Activated CD8-positive, alpha-beta memory T cell treated with anti-CD3 and anti-CD28 coated beads, Interleukin-2, amount 50 U/mL, for 24 hours (primary cell): ENCODE data around the gene TET3.

Source experiments
- DNase-seq: peaks from one replicate; pipeline ENCODE4 v3.0.0-alpha.2; 2020; ENCODE audit errors: extremely low read depth

The TET3 gene

GRCh38 chr2:74004212-74005182 is 19.8 kb downstream of the TET3 start:
- no peak for DNase-seq

- DNase-seq, result no peak
Observed at GRCh38 chr2:74005786-74006185, 21.1 kb downstream of the TET3 start.

- DNase-seq, result no peak
Observed at GRCh38 chr2:74006459-74006858, 21.7 kb downstream of the TET3 start.

- no peak for DNase-seq
Observed at GRCh38 chr2:74007121-74007520, 22.4 kb downstream of the TET3 start.

- no peak for DNase-seq
Observed at GRCh38 chr2:74007711-74008110, 23.0 kb downstream of the TET3 start.

- DNase-seq, result no peak
Observed at GRCh38 chr2:74008761-74009395, 24.2 kb downstream of the TET3 start.

- DNase-seq, result no peak
Observed at GRCh38 chr2:74009577-74009976, 24.9 kb downstream of the TET3 start.

- no peak for DNase-seq
Observed at GRCh38 chr2:74010087-74010541, 25.4 kb downstream of the TET3 start.

- no peak for DNase-seq
Observed at GRCh38 chr2:74011246-74011645, 26.5 kb downstream of the TET3 start.

- no peak for DNase-seq
Observed at GRCh38 chr2:74014813-74015212, 30.1 kb downstream of the TET3 start.

GRCh38 chr2:74017223-74017622 is 32.5 kb downstream of the TET3 start:
- no peak for DNase-seq

GRCh38 chr2:74019516-74019915 is 34.8 kb downstream of the TET3 start:
- no peak for DNase-seq

- DNase-seq, result no peak
Observed at GRCh38 chr2:74020702-74021406, 36.1 kb downstream of the TET3 start.

GRCh38 chr2:74021407-74021755 is 36.7 kb downstream of the TET3 start:
- DNase-seq, result no peak

- no peak for DNase-seq
Observed at GRCh38 chr2:74024216-74024615, 39.5 kb downstream of the TET3 start.

GRCh38 chr2:74025971-74026612 is 41.4 kb downstream of the TET3 start:
- DNase-seq, result no peak

- DNase-seq, result no peak
Observed at GRCh38 chr2:74026687-74027241, 42.1 kb downstream of the TET3 start.

- DNase-seq, result no peak
Observed at GRCh38 chr2:74027496-74027895, 42.8 kb downstream of the TET3 start.

GRCh38 chr2:74028290-74028689 is 43.6 kb downstream of the TET3 start:
- no peak for DNase-seq

GRCh38 chr2:74028741-74029140 is 44.0 kb downstream of the TET3 start:
- no peak for DNase-seq

GRCh38 chr2:74029714-74030397 is 45.1 kb downstream of the TET3 start:
- no peak for DNase-seq
